BLaER1 (cell line): ENCODE data around the gene DSE.

Experiments used
- H3K27ac ChIP-seq: shearing (Covaris generic); formaldehyde crosslinking; 2 replicates; pipeline ENCODE4 v1.8.1; 2022
- H3K27me3 ChIP-seq: shearing (Covaris generic); formaldehyde crosslinking; 2 replicates; pipeline ENCODE4 v1.8.1; 2022
- H3K36me3 ChIP-seq: shearing (Covaris generic); formaldehyde crosslinking; 2 replicates; pipeline ENCODE4 v1.8.1; 2022
- H3K4me1 ChIP-seq: shearing (Covaris generic); formaldehyde crosslinking; 2 replicates; pipeline ENCODE4 v1.8.1; 2022
- H3K4me2 ChIP-seq: shearing (Covaris generic); formaldehyde crosslinking; 2 replicates; pipeline ENCODE4 v1.8.1; 2022
- H3K4me3 ChIP-seq: shearing (Covaris generic); formaldehyde crosslinking; 2 replicates; pipeline ENCODE4 v1.8.1; 2022
- H3K9ac ChIP-seq: shearing (Covaris generic); formaldehyde crosslinking; 2 replicates; pipeline ENCODE4 v1.8.1; 2022
- H3K9me3 ChIP-seq: shearing (Covaris generic); formaldehyde crosslinking; 2 replicates; pipeline ENCODE4 v1.8.1; 2022
- H4K20me1 ChIP-seq: shearing (Covaris generic); formaldehyde crosslinking; 2 replicates; pipeline ENCODE4 v1.8.1; 2022
- Cebpa-rat ChIP-seq: shearing (Covaris generic); IDR thresholded peaks from 2 replicates; pipeline ENCODE4 v1.8.1; 2022

Gene DSE

GRCh38 chr6:116373940-116374339, 3.2 kb downstream of the DSE start:
- Histone ChIP-seq H3K9me3 (no peaks in the 10 kb centered on the region), H4K20me1 (no peaks in the 10 kb centered on the region), H3K4me1 (peaks cover 19% of the 10 kb centered on the region), H3K27me3 (no peaks in the 10 kb centered on the region), H3K4me2 (no peak overlapping the region), H3K4me3 (no peak overlapping the region), H3K36me3 (no peaks in the 10 kb centered on the region), H3K9ac (no peak overlapping the region), H3K27ac (no peak overlapping the region)
- TF ChIP-seq Cebpa-rat = no peak

GRCh38 chr6:116374586-116374985, 3.8 kb downstream of the DSE start:
- Histone ChIP-seq H3K27me3 (no peaks in the 10 kb centered on the region), H3K9me3 (no peaks in the 10 kb centered on the region), H3K9ac (no peak overlapping the region), H3K4me3 (no peak overlapping the region), H3K36me3 (no peaks in the 10 kb centered on the region), H4K20me1 (no peaks in the 10 kb centered on the region), H3K27ac (no peak overlapping the region), H3K4me1 (peaks cover 16% of the 10 kb centered on the region), H3K4me2 (no peak overlapping the region)
- no peak for TF ChIP-seq Cebpa-rat

GRCh38 chr6:116375262-116375661, 4.5 kb downstream of the DSE start:
- Histone ChIP-seq H3K9ac (no peak overlapping the region), H3K4me3 (no peak overlapping the region), H3K4me2 (no peak overlapping the region), H3K27me3 (no peaks in the 10 kb centered on the region), H3K9me3 (no peaks in the 10 kb centered on the region), H3K36me3 (no peaks in the 10 kb centered on the region), H3K27ac (no peak overlapping the region), H4K20me1 (no peaks in the 10 kb centered on the region), H3K4me1 (peaks cover 10% of the 10 kb centered on the region)
- TF ChIP-seq Cebpa-rat = no peak

DNA sequence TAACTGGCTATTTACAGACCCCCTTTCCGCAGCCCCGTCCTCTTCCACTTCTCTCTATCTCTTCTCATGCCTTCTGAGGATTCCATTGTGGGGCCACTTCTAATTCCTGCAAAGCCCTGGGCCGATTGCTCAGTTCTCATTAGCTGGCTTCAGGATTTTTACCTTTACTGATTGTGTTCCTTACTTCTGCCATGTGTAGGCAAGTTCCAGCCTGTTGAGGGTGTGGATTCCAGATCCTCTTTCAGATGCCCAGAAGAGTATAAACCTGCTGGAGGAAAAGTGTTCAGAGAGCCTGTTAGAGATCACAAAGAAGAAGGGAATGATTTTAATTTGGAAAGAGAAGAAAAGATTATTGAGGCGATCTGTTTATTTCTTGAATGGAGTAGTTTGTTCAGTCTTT, 5.4 kb downstream of the DSE start:
- Histone ChIP-seq H3K9me3 (no peaks in the 10 kb centered on the region), H4K20me1 (no peaks in the 10 kb centered on the region), H3K36me3 (no peaks in the 10 kb centered on the region), H3K4me2 (no peak overlapping the region), H3K9ac (no peak overlapping the region), H3K27me3 (no peaks in the 10 kb centered on the region), H3K4me3 (no peak overlapping the region), H3K4me1 (peaks cover 10% of the 10 kb centered on the region), H3K27ac (no peak overlapping the region)
- no peak for TF ChIP-seq Cebpa-rat

- no peaks in the 10 kb centered on the region for H4K20me1 ChIP-seq
- no peaks in the 10 kb centered on the region for H3K27me3 ChIP-seq
- H3K4me2 ChIP-seq = no peak overlapping the region
- no peaks in the 10 kb centered on the region for H3K4me1 ChIP-seq
- no peak overlapping the region for H3K27ac ChIP-seq
- no peaks in the 10 kb centered on the region for H3K9me3 ChIP-seq
- no peak overlapping the region for H3K9ac ChIP-seq
- TF ChIP-seq Cebpa-rat = no peak
- H3K4me3 ChIP-seq = no peak overlapping the region
- no peaks in the 10 kb centered on the region for H3K36me3 ChIP-seq
These were observed 9.0 kb downstream of the DSE start for GRCh38 chr6:116379764-116380163.

- Histone ChIP-seq H3K27me3 (no peaks in the 10 kb centered on the region), H3K9me3 (no peaks in the 10 kb centered on the region), H3K9ac (no peak overlapping the region), H3K4me3 (no peak overlapping the region), H4K20me1 (no peaks in the 10 kb centered on the region), H3K36me3 (no peaks in the 10 kb centered on the region), H3K27ac (no peak overlapping the region), H3K4me2 (no peak overlapping the region), H3K4me1 (no peaks in the 10 kb centered on the region)
- no peak for TF ChIP-seq Cebpa-rat
These were observed 9.6 kb downstream of the DSE start for GRCh38 chr6:116380346-116380745.

GRCh38 chr6:116381000-116381399, 10.3 kb downstream of the DSE start:
- Histone ChIP-seq H3K4me2 (no peak overlapping the region), H3K36me3 (no peaks in the 10 kb centered on the region), H3K27ac (no peak overlapping the region), H3K27me3 (no peaks in the 10 kb centered on the region), H4K20me1 (no peaks in the 10 kb centered on the region), H3K9ac (no peak overlapping the region), H3K9me3 (no peaks in the 10 kb centered on the region), H3K4me1 (no peaks in the 10 kb centered on the region), H3K4me3 (no peak overlapping the region)
- no peak for TF ChIP-seq Cebpa-rat

- no peaks in the 10 kb centered on the region for H3K27me3 ChIP-seq
- H3K9me3 ChIP-seq = no peaks in the 10 kb centered on the region
- no peak overlapping the region for H3K27ac ChIP-seq
- H3K4me1 ChIP-seq = no peaks in the 10 kb centered on the region
- H4K20me1 ChIP-seq = no peaks in the 10 kb centered on the region
- no peaks in the 10 kb centered on the region for H3K36me3 ChIP-seq
- no peak for TF ChIP-seq Cebpa-rat
- H3K9ac ChIP-seq = no peak overlapping the region
- H3K4me2 ChIP-seq = no peak overlapping the region
- H3K4me3 ChIP-seq = no peak overlapping the region
These were observed 11.8 kb downstream of the DSE start for GRCh38 chr6:116382587-116382986.

- TF ChIP-seq Cebpa-rat = no peak
- H3K4me2 ChIP-seq = no peak overlapping the region
- H3K4me1 ChIP-seq = peaks cover 13% of the 10 kb centered on the region
- no peaks in the 10 kb centered on the region for H4K20me1 ChIP-seq
- H3K9ac ChIP-seq = no peak overlapping the region
- no peaks in the 10 kb centered on the region for H3K36me3 ChIP-seq
- no peak overlapping the region for H3K4me3 ChIP-seq
- H3K27me3 ChIP-seq = no peaks in the 10 kb centered on the region
- H3K9me3 ChIP-seq = no peaks in the 10 kb centered on the region
- no peak overlapping the region for H3K27ac ChIP-seq
These were observed 14.1 kb downstream of the DSE start for GRCh38 chr6:116384727-116385458.

DNA sequence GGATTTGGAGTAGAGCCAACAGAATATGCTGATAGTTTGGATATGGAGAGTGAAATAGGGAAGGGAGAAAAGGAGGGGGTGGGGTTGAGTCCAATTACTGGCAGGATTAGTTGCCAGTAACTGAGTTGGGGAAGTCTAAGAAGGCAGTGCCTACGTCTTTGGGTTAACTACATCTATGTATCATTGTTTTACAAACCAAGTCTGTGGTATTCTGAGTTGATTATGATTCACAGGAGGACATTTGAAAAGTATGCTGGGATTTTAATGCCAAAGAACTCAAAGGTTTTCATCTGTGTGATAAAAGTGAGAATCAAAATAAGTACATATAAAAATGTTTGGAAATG, 14.7 kb downstream of the DSE start:
- no peaks in the 10 kb centered on the region for H3K27me3 ChIP-seq
- H3K9me3 ChIP-seq = no peaks in the 10 kb centered on the region
- no peak overlapping the region for H3K4me2 ChIP-seq
- no peaks in the 10 kb centered on the region for H4K20me1 ChIP-seq
- H3K4me1 ChIP-seq = peaks cover 18% of the 10 kb centered on the region
- no peak for TF ChIP-seq Cebpa-rat
- no peak overlapping the region for H3K4me3 ChIP-seq
- H3K9ac ChIP-seq = no peak overlapping the region
- H3K27ac ChIP-seq = no peak overlapping the region
- no peaks in the 10 kb centered on the region for H3K36me3 ChIP-seq

DNA sequence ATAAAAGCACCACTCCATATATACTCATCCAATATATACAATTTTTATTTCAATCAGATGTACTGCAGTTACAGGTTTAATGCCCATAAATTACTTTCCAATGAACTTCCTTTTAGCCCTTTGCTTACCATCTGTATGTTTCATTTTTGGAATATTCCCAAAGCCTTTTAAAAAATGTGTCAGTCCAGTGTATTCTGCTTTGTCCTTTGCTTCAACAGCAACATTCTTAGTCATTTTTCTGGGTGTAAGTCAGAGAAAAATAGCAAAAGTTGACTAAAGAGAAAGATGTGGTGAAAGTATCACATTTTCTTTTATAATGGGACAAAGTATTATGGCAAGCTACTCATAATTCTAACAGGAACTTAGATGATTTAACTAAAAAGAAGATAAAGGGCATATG, 15.2 kb downstream of the DSE start:
- H3K4me1 ChIP-seq = peaks cover 23% of the 10 kb centered on the region
- no peak for TF ChIP-seq Cebpa-rat
- H3K4me2 ChIP-seq = no peak overlapping the region
- H3K9me3 ChIP-seq = no peaks in the 10 kb centered on the region
- no peak overlapping the region for H3K27ac ChIP-seq
- H3K9ac ChIP-seq = no peak overlapping the region
- no peaks in the 10 kb centered on the region for H3K27me3 ChIP-seq
- no peak overlapping the region for H3K4me3 ChIP-seq
- H3K36me3 ChIP-seq = no peaks in the 10 kb centered on the region
- H4K20me1 ChIP-seq = no peaks in the 10 kb centered on the region
